Kidney (tissue), 14 donors: ENCODE measurements around the gene CHIC2. TPM values are rescaled to one million over a fixed set of nuclear protein-coding genes. Genes with fewer than 3 reads are reported as not detected.
A peak's percentile ranks its signal among the peaks of the same experiment; 100 is the strongest.

Experiments used
- DNase-seq, 5 donors: peaks; one replicate each; pipeline ENCODE4 v3.0.0-alpha.2; 2013 to 2020
- FAIRE-seq: peaks from 2 replicates; lab custom pipeline; 2012; peaks lifted over from hg19 to GRCh38; lab: Jason Lieb, UNC
- H3K27ac ChIP-seq, 2 donors: one replicate each; pipeline ENCODE4 v1.7.0; 2013; ENCODE audit warnings: low read depth in 2 of 2, low read length in 2 of 2, inconsistent platforms in 1 of 2
- H3K27me3 ChIP-seq: one replicate; pipeline ENCODE4 v1.7.1; 2013; ENCODE audit warnings: low read length, inconsistent platforms; ENCODE audit not compliant: control insufficient read depth, insufficient read depth
- H3K36me3 ChIP-seq, 3 donors: one replicate each; pipeline versions ENCODE4 v1.7.0 to v1.7.1; 2013; ENCODE audit warnings: low read length in 3 of 3, control low read depth in 1 of 3, inconsistent platforms in 1 of 3; ENCODE audit not compliant: insufficient read depth in 3 of 3, control insufficient read depth in 2 of 3
- H3K4me1 ChIP-seq, 3 donors: one replicate each; pipeline versions ENCODE4 v1.7.0 to v1.7.1; 2013; ENCODE audit warnings: low read length in 3 of 3, inconsistent platforms in 1 of 3, low read depth in 1 of 3; ENCODE audit not compliant: control insufficient read depth in 2 of 3, insufficient read depth in 2 of 3
- H3K4me3 ChIP-seq, 3 donors: one replicate each; pipeline versions ENCODE4 v1.7.0 to v1.8.1; 2013; ENCODE audit warnings: low read length in 3 of 3, control low read depth in 1 of 3, inconsistent platforms in 1 of 3
- H3K9ac ChIP-seq, 3 donors: one replicate each; pipeline versions ENCODE4 v1.7.0 to v1.7.1; 2013; ENCODE audit warnings: low read length in 3 of 3, control low read depth in 1 of 3, inconsistent platforms in 1 of 3
- H3K9me3 ChIP-seq, 3 donors: one replicate each; pipeline versions ENCODE4 v1.7.0 to v1.7.1; 2013; ENCODE audit warnings: low read length in 3 of 3, control low read depth in 1 of 3, inconsistent platforms in 1 of 3; ENCODE audit not compliant: control insufficient read depth in 2 of 3, insufficient read depth in 1 of 3
- intact Hi-C: fragments of 100-400 bp; cut with DNase I; formaldehyde crosslinking; loops from one replicate; pipeline ENCODE4 v1.11.1; 2022
- polyA plus RNA-seq: library from polyadenylated mRNA; stranded (reverse); fragments of 350-450 nt; fragmentation: Illumina TruSeq; extraction: RNeasy Lipid Tissue Mini Kit (QIAGEN cat#74804); gene quantifications from one replicate; pipeline ENCODE4 v1.2.3, GENCODE V29; 2014; ENCODE audit warnings: low read depth, low replicate concordance; ENCODE audit not compliant: insufficient read depth
- total RNA-seq: library from RNA; stranded (reverse); fragmentation: NEBNext Ultra II Directional; extraction: Animal tissue kit (Norgen Biotek cat#: 25700); gene quantifications from one replicate; pipeline ENCODE4 v1.2.1, GENCODE V29; 2021
- TF ChIP-seq, protein P1 (sequence below): IDR thresholded peaks from 3 replicates; pipeline ENCODE4 v1.5.1; 2012; ENCODE audit warnings: mild to moderate bottlenecking, moderate library complexity, borderline replicate concordance; ENCODE audit not compliant: insufficient read depth; ENCODE audit errors: extremely low read depth
- donor health status: control.
- donor health status: control.
- donor health status: control.
- donor health status: control.
- donor health status: control.
- donor health status: DM: yes; HTN: yes; CAD: no.
- donor health status: Normal renal cell carcinoma (clear cell type).

CHIC2 gene
- total and polyA plus RNA-seq, 2 donors from 2014 or later: 13.5 to 26.6 TPM

DNA sequence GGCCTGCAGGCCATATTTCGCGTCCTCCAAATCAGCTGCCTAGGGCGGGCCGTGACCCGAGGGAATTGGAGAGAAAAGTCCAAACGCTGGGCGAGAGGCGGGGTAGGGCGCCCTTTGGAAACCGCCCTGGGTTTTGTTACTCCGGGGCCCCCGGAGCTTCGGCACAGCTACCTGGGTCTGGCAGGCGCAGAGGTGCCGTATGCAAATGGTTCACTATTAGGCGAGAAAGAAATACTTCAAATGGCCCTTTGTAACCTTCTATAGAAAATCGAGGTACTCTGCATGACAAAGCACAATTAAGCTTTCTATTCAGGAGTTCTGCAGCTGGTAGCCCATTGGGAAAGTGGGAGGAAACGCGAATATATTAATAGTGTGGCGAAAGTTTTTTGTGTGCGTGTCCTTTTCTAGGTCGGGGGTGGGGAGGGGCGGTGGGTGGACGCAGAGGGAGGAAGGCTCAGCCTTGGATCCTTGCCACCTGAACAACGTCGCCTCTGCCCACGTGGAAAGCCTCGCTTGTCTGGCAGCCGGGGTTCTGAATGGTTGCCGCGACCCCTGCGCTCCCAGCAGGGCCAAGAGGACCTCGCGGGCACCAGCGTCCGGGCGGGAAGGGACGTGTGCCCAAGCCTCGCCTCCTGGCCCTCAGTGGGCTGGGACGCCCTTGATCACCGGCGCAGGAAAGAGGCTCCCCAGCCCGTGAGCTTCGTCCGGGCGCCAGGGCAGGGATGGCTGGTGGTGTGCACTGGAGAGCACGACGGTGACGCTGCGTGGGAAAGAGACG is 45.0 kb upstream of the CHIC2 start:
- Histone ChIP-seq H3K9me3 (no peaks in the 10 kb centered on the region), H3K27ac (no peak overlapping the region), H3K4me3 (peak overlapping the region in 1 of 3 donors; percentile 25), H3K27me3 (peaks cover 71% of the 10 kb centered on the region), H3K36me3 (no peaks in the 10 kb centered on the region), H3K4me1 (peaks cover 0 to 6% (median 2%) of the 10 kb centered on the region in 3 donors), H3K9ac (no peak overlapping the region)
- intact Hi-C loops: no loop called here
- FAIRE-seq (no peak), DNase-seq (peak in 2 of 5 donors; percentile 31 to 34)
- TF ChIP-seq, protein P1, sequence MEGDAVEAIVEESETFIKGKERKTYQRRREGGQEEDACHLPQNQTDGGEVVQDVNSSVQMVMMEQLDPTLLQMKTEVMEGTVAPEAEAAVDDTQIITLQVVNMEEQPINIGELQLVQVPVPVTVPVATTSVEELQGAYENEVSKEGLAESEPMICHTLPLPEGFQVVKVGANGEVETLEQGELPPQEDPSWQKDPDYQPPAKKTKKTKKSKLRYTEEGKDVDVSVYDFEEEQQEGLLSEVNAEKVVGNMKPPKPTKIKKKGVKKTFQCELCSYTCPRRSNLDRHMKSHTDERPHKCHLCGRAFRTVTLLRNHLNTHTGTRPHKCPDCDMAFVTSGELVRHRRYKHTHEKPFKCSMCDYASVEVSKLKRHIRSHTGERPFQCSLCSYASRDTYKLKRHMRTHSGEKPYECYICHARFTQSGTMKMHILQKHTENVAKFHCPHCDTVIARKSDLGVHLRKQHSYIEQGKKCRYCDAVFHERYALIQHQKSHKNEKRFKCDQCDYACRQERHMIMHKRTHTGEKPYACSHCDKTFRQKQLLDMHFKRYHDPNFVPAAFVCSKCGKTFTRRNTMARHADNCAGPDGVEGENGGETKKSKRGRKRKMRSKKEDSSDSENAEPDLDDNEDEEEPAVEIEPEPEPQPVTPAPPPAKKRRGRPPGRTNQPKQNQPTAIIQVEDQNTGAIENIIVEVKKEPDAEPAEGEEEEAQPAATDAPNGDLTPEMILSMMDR: no peak

DNA sequence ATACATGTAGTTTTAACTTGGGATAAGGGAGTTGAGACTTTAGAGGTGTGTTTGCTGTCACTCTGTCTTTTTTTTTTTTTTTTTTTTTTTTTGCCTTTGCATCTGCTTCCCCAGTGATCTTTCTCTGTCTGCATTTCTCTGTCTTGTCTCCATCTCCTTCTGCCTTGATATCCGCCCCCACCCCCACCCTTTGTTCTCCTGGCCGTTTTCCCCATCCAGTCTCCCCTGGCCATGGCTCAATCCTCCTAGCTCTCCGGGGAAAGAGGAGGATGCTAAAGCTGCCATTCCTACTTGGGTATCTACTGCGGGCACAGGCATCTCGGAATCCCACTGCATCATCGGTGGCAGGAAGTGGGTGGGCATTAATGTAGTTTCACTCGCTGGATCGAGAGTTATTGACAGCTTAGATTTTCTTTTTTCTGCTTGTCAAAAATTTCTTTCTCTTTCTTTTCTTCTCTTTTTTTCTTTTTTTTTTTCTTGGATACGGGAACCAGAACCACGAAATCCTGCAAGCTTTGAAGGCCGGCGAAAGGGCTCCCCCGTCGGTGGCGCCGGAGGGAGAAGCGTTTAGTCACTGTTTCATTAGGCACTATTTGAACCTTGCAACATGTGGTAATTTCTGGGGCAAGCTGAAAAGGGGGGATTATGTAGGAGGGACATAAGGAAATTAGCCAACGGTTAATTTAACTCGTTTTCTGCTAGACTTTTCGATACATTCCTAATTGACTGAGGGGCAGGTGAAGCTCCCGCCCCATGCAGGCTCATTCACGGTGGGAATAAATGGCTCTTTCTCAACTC is 43.7 kb upstream of the CHIC2 start:
- H3K27me3 ChIP-seq: peaks cover 77% of the 10 kb centered on the region
- H3K4me1 ChIP-seq: peaks cover 0 to 6% (median 4%) of the 10 kb centered on the region in 3 donors
- DNase-seq (peak in 1 of 5 donors; percentile 24), FAIRE-seq (no peak)
- no peak overlapping the region for H3K27ac ChIP-seq
- intact Hi-C loops: no loop called here
- H3K9me3 ChIP-seq: no peaks in the 10 kb centered on the region
- H3K4me3 ChIP-seq: no peak overlapping the region
- TF ChIP-seq, protein P1: no peak
- no peak overlapping the region for H3K9ac ChIP-seq
- no peaks in the 10 kb centered on the region for H3K36me3 ChIP-seq

DNA sequence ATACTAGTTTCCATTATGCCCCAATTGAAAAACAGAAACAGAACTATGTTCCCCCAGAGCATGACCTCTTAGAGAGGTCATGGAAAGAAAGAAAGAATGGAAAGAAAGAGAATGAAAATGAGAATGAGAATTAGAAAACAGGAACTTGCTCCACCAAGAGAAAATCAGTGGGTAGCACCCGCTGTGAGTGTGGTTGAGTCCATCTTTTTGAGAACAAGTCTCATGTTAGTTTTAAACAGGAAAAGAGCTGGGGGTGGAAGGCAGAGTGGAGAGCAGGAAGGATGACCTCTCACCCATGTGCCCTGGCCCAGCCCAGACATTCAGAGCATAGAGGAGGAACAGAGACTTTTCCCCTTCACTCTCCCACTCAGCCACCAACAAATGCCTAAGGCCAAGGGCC is 40.5 kb upstream of the CHIC2 start:
- Histone ChIP-seq H3K4me1 (peaks cover 0 to 11% (median 5%) of the 10 kb centered on the region in 3 donors), H3K4me3 (no peak overlapping the region), H3K27me3 (peaks cover 79% of the 10 kb centered on the region), H3K36me3 (no peaks in the 10 kb centered on the region), H3K9me3 (no peaks in the 10 kb centered on the region), H3K27ac (no peak overlapping the region), H3K9ac (no peak overlapping the region)
- TF ChIP-seq, protein P1: no peak
- DNase-seq (no peak), FAIRE-seq (no peak)
- intact Hi-C loops: no loop called here
